D341Med (cell line): ENCODE measurements around the gene HS6ST2.
A peak's percentile ranks its signal among the peaks of the same experiment; 100 is the strongest.
"Not testable (repeated sequence)": the region's sequence is repeated elsewhere in the genome, so short reads cannot be mapped to it uniquely, and the experiment has no call there.

ENCODE experiments used
- DNase-seq: peaks from one replicate; pipeline ENCODE4 v3.0.0; 2012; ENCODE audit warnings: low spot score

HS6ST2 gene

DNA sequence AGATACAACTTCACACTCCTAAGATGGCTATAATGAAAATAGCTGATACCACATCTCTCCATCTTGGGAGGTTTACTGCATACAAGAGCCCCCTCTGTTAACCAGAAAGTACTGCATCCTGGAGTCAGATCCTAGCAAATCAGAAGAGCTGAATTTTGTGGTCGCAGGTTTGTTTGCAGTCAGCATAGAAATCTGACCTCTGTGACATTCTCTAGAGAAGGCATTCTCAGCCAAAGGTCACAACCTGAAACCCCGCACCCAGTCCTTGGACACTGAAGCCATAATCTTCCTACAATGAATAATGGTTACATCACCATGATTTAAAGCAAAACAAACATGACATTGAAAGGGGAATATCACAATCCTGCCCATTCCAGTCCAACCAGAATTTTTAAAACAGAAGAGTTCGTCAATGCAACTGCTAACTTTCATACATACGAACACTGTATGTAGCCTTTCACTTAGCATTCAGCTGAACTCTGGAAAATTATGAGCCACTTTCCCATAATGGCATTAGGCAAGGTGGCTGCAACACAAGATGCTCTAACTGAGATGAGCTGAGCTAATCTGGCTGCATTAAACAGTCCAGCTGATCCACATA lies 17.6 kb downstream of the HS6ST2 start:
- peak; percentile 27 for DNase-seq

DNA sequence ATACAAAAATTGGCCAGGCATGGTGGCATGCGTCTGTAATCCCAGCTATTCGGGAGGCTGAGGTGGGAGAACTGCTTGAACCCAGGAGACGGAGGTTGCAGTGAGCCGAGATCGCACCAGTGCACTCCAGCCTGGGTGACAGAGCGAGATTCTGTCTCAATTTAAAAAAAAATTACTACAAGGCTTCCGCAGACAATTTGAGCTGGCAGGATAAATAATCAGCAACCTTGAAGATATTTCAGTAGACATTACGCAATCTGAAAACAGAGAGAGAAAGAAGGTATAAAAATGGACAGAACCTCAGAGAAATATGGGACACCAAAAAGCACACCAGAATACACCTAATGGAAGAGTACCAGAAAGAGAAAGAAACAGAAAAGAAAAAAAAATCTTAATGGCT lies 25.3 kb downstream of the HS6ST2 start:
- no peak for DNase-seq

DNA sequence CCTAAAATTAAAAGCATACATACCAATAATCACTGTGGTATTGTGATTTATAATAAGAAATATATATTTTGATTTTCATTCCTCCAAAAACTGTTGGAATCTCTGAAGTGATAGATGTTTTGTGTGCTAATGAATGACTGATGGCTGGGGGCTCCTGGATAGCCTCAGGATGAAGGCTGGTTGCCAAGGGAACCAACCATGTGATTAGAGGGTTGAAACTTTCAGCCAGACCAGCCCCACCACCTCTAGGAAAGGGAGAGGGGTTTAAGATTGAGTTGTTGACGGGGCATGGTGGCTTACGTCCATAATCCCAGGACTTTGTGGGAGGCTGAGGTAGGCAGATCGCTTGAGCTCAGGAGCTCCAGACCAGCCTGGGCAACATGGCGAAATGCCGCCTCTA lies 34.0 kb downstream of the HS6ST2 start:
- DNase-seq: no peak

DNA sequence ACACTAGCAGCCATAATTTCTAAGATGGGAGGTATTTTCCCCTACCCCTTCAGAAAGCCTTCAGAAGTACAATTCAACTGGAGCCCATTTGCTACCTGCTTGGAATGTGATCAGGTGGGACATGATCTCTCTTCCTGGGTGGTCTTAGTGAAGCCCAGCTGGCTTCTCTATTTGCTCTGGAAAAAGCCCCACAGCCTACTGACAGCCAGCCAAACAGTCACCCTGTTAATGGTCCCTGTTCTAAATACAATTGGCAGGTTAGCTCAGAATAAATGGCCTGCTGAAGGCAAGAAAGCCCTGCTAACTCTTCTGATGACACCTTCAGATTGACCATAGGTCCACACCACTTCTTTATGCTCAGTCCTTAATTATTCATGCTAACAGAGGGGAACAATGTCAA lies 39.9 kb downstream of the HS6ST2 start:
- DNase-seq: no peak

DNA sequence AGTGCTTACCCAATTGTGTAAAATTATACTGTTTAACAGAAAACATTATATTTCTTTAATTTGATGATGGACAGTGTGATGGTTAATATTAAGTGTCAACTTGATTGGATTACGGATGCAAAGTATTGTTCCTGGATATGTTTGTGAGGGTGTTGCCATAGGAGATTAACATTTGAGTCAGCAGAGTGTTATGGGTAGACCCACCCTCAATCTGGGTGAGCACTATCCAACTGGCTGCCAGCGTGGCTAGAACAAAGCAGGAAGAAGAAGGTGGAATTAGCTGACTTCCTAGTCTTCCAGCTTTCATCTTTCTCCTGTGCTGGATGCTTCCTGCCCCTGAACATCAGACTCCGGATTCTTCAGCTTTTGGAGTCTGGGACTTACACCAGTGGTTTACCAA lies 42.1 kb downstream of the HS6ST2 start:
- no peak for DNase-seq

DNA sequence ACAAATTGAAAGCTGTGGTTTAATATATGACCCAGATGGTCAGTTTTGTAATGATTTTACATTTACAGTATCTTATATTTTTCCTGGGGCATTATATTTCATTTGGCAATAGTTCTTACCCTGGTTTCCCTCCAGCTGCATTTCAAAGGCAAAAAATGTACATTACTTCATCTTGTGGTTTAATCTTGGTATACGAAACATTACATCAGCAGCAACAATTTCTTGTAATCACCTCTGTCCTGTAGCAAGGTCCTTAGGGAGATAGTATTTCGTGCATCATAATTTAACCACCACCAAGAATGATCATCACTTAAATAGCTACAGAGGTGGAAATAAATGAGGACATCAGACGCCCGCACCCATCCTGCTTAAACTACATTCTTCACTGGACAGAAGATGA lies 48.8 kb downstream of the HS6ST2 start:
- DNase-seq: no peak

DNA sequence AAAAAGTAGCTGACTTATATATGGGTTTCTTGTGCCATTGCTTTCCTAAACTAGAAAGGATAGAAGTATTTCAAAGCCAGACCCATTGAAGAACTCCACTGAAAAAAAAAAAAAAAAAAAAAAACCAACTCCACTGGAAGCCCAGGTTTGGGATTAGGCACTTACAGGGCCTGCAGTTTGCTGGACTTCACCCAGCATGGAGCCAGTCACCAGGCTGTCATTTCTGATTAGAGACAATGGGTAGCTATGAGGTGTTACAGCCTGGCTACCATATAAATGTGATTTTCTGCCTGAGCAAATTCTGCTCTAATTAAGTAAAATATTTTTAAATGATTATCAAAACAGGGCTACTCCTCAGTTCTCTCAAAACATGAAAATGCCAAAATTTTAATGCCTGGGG lies 49.5 kb downstream of the HS6ST2 start:
- no peak for DNase-seq

DNA sequence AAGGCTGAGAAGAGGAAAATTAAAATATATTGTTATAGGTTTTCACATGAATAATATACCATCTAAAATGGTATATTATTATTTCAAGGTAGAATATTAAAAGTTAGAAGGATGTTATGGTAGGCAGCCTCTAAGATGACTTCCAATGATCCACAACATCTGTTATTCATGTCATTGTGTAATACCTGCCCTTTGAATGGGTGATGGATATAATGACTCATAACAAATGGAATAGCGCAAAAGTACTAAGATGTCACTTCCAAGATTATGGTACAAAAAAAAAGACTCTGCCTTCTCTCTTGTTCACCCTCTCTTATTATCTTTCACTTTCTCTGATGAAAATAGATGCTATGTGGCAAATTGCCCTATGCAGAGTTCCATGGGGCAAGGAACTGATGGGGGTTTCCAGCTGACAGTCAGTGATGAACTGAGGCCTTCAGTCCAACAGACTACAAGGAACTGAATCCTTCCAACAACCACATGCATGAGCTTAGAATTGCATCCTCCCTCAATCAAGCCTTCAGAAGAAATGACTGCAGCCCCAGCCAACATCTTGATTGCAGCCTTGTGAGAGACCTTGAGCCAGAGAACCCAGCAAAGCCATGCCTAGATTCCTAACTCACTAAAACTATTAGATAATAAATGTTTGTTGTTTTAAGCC lies 57.7 kb downstream of the HS6ST2 start:
- DNase-seq: no peak

DNA sequence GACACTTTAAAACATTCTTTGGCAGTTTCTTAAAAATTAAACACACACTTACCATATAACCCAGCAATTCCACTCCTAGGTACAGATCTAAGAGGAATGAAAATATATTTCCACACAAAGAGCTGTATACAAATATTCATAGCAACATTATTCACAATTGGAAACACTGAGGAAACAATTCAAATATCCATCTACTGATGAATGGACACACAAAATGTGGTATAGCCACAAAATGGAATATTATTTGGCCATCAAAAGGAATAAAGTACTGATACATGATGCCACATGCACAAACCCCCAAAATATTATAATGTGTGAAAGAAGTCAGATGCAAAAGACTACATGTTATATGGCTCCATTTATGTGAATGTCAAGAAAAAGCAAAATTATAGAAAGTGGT lies 70.9 kb downstream of the HS6ST2 start:
- no peak for DNase-seq

DNA sequence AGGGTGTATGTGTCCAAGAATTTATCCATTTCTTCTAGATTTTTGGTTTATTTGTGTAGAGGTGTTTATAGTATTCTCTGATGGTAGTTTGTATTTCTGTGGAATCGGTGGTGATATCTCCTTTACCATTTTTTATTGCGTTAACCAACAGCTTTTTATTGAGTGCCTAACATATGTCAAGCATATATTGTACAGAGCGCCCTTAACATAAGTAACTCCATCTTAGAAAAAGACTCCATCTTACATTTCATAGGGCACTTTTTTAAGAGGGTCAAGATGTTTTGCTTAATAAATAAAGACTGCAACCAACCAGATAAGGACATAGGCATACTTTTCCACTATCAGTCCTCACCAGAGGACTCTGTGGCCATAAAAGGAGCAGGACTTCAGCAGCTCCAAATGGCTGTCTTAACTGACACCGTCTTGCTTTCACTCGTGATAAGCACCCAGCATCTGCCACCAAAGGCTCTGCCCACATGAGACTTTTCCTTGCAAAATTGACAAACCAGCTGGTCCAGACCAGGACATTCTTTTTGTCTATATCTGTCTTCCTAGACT lies 75.0 kb downstream of the HS6ST2 start:
- no peak for DNase-seq

DNA sequence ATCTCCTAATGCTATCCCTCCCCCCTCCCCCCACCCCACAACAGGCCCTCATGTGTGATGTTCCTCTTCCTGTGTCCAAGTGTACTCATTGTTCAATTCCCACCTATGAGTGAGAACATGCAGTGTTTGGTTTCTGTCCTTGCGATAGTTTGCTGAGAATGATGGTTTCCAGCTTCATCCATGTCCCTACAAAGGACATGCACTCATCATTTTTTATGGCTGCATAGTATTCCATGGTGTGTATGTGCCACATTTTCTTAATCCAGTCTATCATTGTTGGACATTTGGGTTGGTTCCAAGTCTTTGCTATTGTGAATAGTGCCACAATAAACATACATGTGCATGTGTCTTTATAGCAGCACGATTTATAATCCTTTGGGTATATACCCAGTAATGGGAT lies 77.7 kb downstream of the HS6ST2 start:
- not testable (repeated sequence) for DNase-seq

DNA sequence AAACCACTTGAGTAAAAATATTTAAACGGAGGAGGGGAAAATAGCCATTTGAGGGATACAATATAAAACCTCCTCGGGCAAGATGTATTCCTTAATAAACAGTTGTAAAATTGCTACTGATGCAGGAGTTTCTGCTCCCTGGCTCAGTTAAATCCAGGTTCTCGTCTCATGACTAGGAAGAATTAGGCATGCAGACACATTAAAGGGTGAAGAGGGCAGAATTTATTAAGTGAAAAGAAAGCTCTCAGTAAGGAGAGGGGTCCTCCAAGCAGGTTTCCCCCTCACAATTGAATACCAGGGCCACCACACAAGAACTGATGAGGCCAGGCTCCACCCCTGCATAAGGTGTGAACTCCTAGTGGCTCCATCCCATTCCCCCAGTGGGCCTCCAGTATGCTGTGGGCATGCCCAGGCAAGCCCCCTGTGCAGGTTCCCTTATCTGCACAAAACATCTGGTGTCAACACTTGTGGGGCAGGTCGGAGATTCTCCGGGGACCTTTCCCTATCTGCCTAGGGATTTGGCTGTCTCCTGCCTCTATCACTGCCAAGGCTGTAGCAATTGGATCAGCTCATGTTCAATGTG lies 80.4 kb downstream of the HS6ST2 start:
- peak; percentile 47 for DNase-seq

DNA sequence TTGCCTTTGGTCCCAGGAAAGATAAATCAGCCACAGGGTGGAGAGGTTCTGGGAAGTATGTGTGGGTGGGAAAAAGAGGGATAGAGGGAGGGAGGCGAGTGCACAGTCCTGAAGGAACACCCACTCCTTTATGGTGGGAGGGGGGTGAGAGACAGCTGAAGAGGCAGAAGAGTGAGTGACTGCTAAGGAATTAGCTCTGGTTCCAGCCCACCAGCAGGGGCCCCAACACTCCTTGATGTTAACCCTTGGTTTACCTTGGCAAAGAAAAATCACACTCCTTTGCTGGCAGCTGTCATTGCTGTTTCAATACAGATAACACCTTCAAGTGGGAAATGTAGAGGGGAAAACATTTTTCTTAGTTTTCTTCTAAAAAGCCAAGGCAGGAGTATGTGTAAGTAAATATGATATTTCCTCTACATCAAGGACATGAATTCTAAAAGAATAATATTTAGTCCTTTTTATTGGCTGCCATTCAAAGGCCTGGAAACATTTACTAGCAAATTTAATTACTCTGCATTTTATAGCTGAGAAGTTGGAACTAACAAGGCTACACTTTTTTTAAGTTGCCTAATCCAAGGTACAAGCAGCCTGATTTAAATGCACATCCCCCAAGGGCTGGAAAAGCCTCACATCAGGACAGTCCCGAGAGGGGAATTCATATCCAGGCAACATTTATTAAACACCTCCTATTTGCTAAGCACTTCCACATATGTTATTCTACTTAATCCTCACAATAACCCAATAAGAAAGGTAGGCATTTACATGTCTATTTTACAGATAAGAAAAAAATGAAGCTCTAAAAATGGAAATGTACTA lies 81.7 kb downstream of the HS6ST2 start:
- peak; percentile 37 for DNase-seq

DNA sequence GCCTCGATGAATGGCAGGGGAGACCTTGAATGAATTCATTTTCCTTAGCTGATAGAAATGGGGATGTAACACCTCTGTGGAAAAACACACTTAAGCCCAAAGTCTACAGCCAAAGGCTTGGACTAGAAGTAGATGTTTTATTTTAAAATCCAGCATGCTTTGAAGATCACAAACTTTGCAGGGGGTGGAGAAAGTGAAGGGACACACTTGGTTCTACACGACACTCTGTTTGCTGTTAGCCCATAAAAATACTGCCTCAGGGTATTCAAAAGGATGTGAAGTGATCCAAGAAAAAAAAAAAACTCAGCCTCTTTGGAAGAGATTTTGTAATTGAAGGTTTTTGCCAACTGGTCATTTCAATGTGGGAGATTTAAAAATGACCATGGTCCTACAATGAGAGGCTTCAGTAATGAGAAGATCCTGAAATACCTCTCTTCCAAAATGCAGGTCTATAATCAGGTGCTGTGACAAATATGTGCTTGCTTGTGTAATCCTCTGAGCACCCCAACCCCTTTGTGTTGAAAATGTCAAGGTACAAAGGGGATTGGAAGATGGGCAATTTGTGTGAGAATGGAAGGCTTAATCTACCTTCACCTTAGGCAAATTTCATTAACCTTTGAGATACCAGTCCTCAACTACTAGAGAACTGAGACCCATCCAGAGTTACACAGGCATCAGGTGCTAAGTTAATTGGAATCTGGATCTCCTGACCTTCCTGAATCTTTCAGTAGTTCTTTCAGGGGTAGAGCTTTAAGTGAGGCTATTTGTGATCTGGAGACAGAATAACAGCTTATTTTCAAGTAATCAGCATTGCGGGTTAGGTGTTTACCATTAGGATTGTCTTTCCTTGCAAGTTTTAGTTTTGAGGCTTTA lies 82.5 kb downstream of the HS6ST2 start:
- no peak for DNase-seq

DNA sequence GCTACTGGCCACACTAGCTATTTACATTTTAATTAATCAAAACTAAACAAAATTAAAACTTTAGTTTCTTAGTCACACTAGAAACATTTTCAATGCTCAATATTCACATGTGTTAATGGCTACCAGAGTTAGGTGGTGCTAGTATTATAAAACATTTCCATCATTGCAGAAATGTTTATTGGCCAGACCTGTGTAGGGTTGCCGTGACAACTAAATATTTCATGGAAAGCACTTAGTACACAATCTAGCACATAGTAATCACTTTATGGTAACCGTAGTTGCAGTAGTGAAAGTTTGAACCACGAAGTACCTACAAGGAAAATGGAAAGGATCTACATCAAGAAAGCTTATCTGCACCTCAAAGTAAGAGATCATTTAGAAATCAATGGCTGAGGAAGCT lies 95.9 kb downstream of the HS6ST2 start:
- DNase-seq: no peak

DNA sequence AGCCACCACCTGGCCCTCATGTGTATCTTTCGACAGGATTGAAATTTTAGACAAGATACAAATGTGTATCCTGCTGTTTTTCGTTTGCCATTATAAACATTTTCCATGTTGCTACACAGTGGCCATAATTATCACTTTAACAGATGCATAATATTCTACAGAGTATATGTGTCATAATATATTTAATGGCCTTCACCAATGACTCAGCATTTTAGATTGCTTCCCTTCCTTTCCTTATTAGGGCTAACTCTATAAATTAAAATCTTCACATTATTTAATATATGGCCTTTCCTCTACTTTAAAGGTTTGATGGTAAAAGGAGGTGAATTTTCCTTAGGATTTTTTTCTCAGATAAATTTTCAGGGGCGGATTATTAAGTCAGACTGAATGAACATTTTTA lies 97.4 kb downstream of the HS6ST2 start:
- DNase-seq: no peak

DNA sequence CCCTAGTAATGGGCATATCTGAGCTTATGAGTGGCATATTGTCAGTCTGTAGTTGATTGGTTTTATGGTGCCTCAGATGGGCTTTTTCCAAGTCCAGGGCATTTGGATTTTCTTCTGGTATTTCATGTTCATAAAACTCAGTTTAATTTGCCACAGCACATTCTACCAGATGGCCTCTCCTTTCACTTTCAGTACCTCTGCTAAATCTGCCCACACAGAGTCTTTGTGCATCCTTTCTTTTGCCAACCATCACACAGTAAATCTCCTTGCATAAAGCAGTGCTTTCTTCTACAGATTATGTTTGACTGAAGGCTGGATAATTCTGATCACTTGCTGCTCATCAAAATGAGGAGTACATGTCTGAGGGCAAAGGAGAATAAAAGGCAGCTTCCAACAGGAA lies 98.2 kb downstream of the HS6ST2 start:
- no peak for DNase-seq

DNA sequence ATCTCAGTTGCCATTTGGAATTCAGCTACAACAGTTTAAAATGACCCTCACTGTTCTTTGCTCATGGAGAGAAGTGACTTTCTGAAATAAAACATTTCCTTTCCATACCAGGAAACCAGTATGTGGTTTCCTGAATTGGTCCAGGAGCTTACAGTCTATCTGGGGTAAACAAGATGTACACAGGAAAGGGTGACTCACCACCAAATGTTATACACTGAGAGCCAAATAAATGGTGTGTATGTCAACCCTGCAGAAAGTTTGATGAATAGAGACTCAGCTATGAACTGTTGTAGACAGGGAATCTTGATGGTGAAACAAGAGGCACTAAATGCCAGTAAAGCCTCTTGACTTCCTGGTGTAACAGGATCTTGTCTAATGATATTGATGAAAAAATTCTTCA lies 100.4 kb downstream of the HS6ST2 start:
- DNase-seq: no peak

DNA sequence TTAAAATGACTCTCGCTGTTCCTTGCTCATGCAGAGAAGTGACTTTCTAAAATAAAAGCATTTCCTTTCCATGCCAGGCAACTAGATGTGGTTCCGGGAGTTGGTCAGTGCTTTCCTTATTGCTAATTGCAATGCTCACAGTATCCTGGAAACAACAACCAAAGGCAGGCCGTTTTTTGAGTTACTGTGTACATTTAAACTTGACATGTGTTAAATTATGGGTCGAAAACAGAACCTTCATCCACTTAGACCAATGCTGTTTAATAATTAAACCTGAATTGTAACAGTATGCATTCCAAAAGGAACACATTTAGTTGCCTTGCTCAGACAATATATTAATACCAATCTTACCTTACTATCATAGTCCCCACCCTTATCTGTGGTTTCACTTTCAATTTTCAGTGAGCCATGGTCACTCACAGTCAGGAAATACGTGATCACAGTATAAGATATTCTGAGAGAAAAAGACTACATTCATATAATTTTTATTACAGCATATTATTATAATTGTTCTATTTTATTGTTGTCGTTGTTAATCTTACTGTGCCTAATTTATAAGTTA lies 102.6 kb downstream of the HS6ST2 start:
- no peak for DNase-seq

DNA sequence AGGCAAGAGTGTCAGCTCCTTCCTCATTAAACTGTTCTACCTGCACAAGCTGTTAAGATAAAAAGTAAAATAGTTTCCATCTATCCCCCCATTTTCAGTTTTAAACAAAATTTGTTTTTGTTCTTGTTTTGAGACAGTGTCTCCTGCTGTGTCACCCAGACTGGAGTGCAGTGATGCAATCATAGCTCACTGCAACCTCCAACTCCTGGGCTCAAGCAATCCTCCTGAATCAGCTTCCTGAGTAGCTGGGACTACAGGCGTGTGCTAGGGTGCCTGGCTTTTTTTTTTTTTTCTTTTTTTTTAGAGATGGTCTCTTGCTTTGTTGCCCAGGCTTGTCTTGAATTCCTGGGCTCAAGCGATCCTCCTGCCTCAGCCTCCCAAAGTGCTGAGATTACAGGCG lies 105.4 kb downstream of the HS6ST2 start:
- no peak for DNase-seq

DNA sequence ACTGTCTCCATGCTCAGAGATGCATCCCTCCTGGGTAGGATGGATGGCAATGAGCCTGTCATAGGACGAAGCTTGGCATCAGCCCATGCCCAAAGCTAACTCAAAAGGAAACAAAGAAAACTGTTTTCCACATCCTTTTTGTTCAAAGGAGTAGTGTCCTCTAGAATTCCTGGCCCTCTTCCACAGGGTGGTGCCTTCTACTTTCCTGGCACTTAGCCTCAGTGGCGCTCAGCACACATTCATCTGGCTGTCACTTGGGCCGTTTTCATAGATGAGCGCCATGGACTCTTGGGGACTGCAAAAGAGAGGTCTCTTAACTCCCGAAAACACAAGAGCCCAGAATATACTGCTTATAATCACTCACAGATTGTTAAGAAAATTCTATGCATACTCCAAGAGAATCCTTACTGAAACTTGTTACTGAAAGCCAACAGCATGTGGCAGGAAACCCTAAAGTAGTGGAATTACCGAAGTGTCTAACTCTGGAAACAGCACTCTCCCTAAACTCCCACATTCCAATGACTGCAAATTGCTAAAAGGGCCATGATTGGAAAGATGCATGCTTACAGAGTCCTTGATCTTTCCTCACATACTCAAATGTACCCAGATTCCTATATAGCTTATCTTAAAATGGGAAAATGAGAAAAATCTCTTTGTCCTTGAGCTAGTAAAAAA lies 110.0 kb downstream of the HS6ST2 start:
- DNase-seq: no peak
